H1 (cell line): ENCODE measurements around the gene ACAA1.

ENCODE experiments used
- CBX5 ChIP-seq: fragments of 300-800, 300-1000 bp; sonication (generic); IDR thresholded peaks from 2 replicates; pipeline ENCODE4 v1.7.1; 2016; ENCODE audit warnings: antibody characterized with exemption, low read length, low read depth
- CTCF ChIP-seq, 3 experiments: IDR thresholded peaks; 1 replicate in 2 of 3; 2 replicates in 1 of 3; pipeline versions ENCODE4 v1.5.1 to v1.6.1; 2011; ENCODE audit warnings: low read length in 3 of 3, mild to moderate bottlenecking in 3 of 3, inconsistent platforms in 2 of 3, low read depth in 1 of 3, moderate library complexity in 1 of 3; ENCODE audit not compliant: insufficient read depth in 1 of 3; ENCODE audit errors: control extremely low read depth in 1 of 3
- MAX ChIP-seq: IDR thresholded peaks from 2 replicates; pipeline ENCODE4 v1.6.1; 2012; ENCODE audit warnings: inconsistent platforms
- POLR2A ChIP-seq, 2 experiments: IDR thresholded peaks; 1 replicate in 1 of 2; 2 replicates in 1 of 2; pipeline ENCODE4 v1.6.1; 2011; ENCODE audit warnings: low read depth in 2 of 2, low read length in 2 of 2, mild to moderate bottlenecking in 2 of 2; ENCODE audit errors: control extremely low read depth in 1 of 2
- USF2 ChIP-seq: IDR thresholded peaks from 2 replicates; pipeline ENCODE4 v1.6.1; 2011; ENCODE audit warnings: low read length, improper control_type of control experiment

GRCh38 chr3:38136393-38136776 lies 542 bp downstream of the ACAA1 start:
- no peak for TF ChIP-seq CTCF (IDR thresholded peaks at IDR 0.05; ENCODE audit: control extremely low read depth in 1 of 3, insufficient read depth in 1 of 3, low read depth in 1 of 3, low read length in 3 of 3)
- TF ChIP-seq USF2, result no peak
- TF ChIP-seq POLR2A (IDR thresholded peaks at IDR 0.05; ENCODE audit: control extremely low read depth in 1 of 2, low read depth in 2 of 2, low read length in 2 of 2), result no peak
- no peak for TF ChIP-seq CBX5
- no peak for TF ChIP-seq MAX
